HCT116 (cell line): Measurements from ENCODE around the gene MGA. TPM values are rescaled to one million over a fixed set of nuclear protein-coding genes. Genes with fewer than 3 reads are reported as not detected.

Experiments
- ATAC-seq: fragments of 200-7000 bp; cut with Tn5 transposase; 2 replicates; pipeline ENCODE4 v1.9.1; 2020; ENCODE audit warnings: mild to moderate bottlenecking, moderate library complexity
- BruUV-seq: library from RNA; stranded (reverse); fragments of 400-500 nt; replicated peaks from 2 replicates; lab custom pipeline; 2021; lab: Mats Ljungman, UMichigan
- CTCF ChIA-PET: fragments of 300-600 bp; sonication (Branson Sonifier 250); formaldehyde crosslinking; loops from one replicate; lab custom pipeline; 2021; ENCODE audit warnings: antibody characterized with exemption; lab: Charles Lee
- POLR2A ChIA-PET: fragments of 300-600, 350-600 bp; sonication (Branson Sonifier 250); formaldehyde crosslinking; loops from one replicate; lab custom pipeline; 2021; ENCODE audit warnings: antibody characterized with exemption; lab: Charles Lee
- RAD21 ChIA-PET, 2 experiments: fragments of 300-600 bp; sonication (Branson Sonifier 250); formaldehyde crosslinking; loops; one replicate each; lab custom pipeline; 2023; ENCODE audit warnings: low total read pairs in 2 of 2; ENCODE audit not compliant: uncharacterized antibody in 2 of 2, unreplicated experiment in 2 of 2, low non-redundant PET in 1 of 2; lab: Charles Lee
- DNase-seq: peaks from one replicate; pipeline ENCODE4 v3.0.0-alpha.2; 2010; ENCODE audit warnings: low read depth, low spot score
- H2AFZ ChIP-seq: fragments of 200-600 bp; shearing (Covaris generic), sonication (generic); 2 replicates; pipeline ENCODE4 v1.6.1; 2017; ENCODE audit warnings: low read depth, mixed run types, mixed read lengths, antibody characterized with exemption, low read length; ENCODE audit not compliant: poor library complexity, severe bottlenecking
- H3K27ac ChIP-seq: 2 replicates; pipeline ENCODE4 v1.5.1; 2012; ENCODE audit warnings: low read depth, low read length
- H3K27me3 ChIP-seq: fragments of 200-600 bp; sonication (generic); 2 replicates; pipeline ENCODE4 v1.6.1; 2016; ENCODE audit warnings: mixed run types, low read length, mixed read lengths; ENCODE audit not compliant: insufficient read depth
- H3K36me3 ChIP-seq, 2 experiments: fragments of 200-500 bp in 1 of 2; fragments of 200-600 bp in 1 of 2; sonication (Bioruptor generic) in 1 of 2; sonication (generic) in 1 of 2; 2 replicates each; pipeline versions ENCODE4 v1.5.1 to v1.6.1; 2014 to 2016; ENCODE audit warnings: low read length in 2 of 2, inconsistent platforms in 1 of 2, mixed read lengths in 1 of 2, mixed run types in 1 of 2; ENCODE audit not compliant: insufficient read depth in 2 of 2, control insufficient read depth in 1 of 2
- H3K4me1 ChIP-seq, 2 experiments: fragments of 200-600 bp in 1 of 2; sonication (generic) in 1 of 2; 2 replicates each; pipeline versions ENCODE4 v1.5.1 to v1.6.1; 2012 to 2017; ENCODE audit warnings: low read length in 2 of 2, inconsistent platforms in 1 of 2, mild to moderate bottlenecking in 1 of 2, mixed read lengths in 1 of 2, mixed run types in 1 of 2, moderate library complexity in 1 of 2; ENCODE audit not compliant: insufficient read depth in 2 of 2, control insufficient read depth in 1 of 2
- H3K4me2 ChIP-seq: fragments of 200-600 bp; sonication (generic); 2 replicates; pipeline ENCODE4 v1.6.1; 2017; ENCODE audit warnings: mixed run types, low read length, mixed read lengths
- H3K4me3 ChIP-seq, 2 experiments: fragments of 200-600 bp in 1 of 2; sonication (generic) in 1 of 2; replicated peaks in 1 of 2; 2 replicates each; pipeline ENCODE4 v1.5.1; 2011 to 2016; ENCODE audit warnings: low read length in 2 of 2, control low read depth in 1 of 2, low read depth in 1 of 2, mild to moderate bottlenecking in 1 of 2, mixed read lengths in 1 of 2, mixed run types in 1 of 2
- H3K79me2 ChIP-seq: fragments of 200-600 bp; sonication (generic); 2 replicates; pipeline ENCODE4 v1.6.1; 2017; ENCODE audit warnings: mild to moderate bottlenecking, mixed run types, low read length, moderate library complexity, mixed read lengths; ENCODE audit not compliant: insufficient read depth
- H3K9ac ChIP-seq: fragments of 200-600 bp; sonication (generic); 2 replicates; pipeline ENCODE4 v1.6.1; 2016; ENCODE audit warnings: low read length, mixed read lengths
- H3K9me2 ChIP-seq: fragments of 200-600 bp; sonication (generic), shearing (Covaris generic); 2 replicates; pipeline ENCODE4 v1.6.1; 2017; ENCODE audit warnings: mixed run types, mild to moderate bottlenecking, moderate library complexity; ENCODE audit not compliant: insufficient read depth
- H3K9me3 ChIP-seq, 2 experiments: fragments of 200-500 bp in 1 of 2; fragments of 200-600 bp in 1 of 2; sonication (Bioruptor generic) in 1 of 2; sonication (generic) in 1 of 2; 2 replicates each; pipeline ENCODE4 v1.6.1; 2014 to 2017; ENCODE audit warnings: low read length in 2 of 2, mixed read lengths in 2 of 2, inconsistent platforms in 1 of 2, low read depth in 1 of 2, mild to moderate bottlenecking in 1 of 2, mixed run types in 1 of 2, moderate library complexity in 1 of 2; ENCODE audit not compliant: control insufficient read depth in 1 of 2, insufficient read depth in 1 of 2
- H4K20me1 ChIP-seq: fragments of 200-600 bp; sonication (generic), shearing (Covaris generic); 2 replicates; pipeline ENCODE4 v1.6.1; 2017; ENCODE audit warnings: mixed run types, mild to moderate bottlenecking, moderate library complexity; ENCODE audit not compliant: insufficient read depth
- EZH2phosphoT487 ChIP-seq: fragments of 200-600 bp; IDR thresholded peaks from 2 replicates; pipeline ENCODE4 v1.6.1; 2018; ENCODE audit warnings: antibody characterized with exemption, borderline replicate concordance
- POLR2A ChIP-seq: IDR thresholded peaks from 2 replicates; pipeline ENCODE4 v1.7.0; 2011; ENCODE audit warnings: borderline replicate concordance; ENCODE audit not compliant: insufficient read depth, insufficient read length; ENCODE audit errors: extremely low read depth
- SRF ChIP-seq: IDR thresholded peaks from 2 replicates; pipeline ENCODE4 v1.6.1; 2012; ENCODE audit warnings: low read depth
- YY1 ChIP-seq: IDR thresholded peaks from 2 replicates; pipeline ENCODE4 v1.6.1; 2011; ENCODE audit warnings: low read length, low read depth, moderate library complexity, mild to moderate bottlenecking; ENCODE audit not compliant: insufficient replicate concordance; ENCODE audit errors: extremely low read depth
- intact Hi-C: fragments of 100-400 bp; cut with micrococcal nuclease; formaldehyde crosslinking; loops from 2 replicates; pipeline ENCODE4 v1.10.0; 2022
- total RNA-seq: library from RNA; stranded (reverse); gene quantifications from one replicate; pipeline ENCODE4 v1.2.1, GENCODE V29; 2021; ENCODE audit not compliant: unreplicated experiment
- TF ChIP-seq, protein P1 (sequence below): IDR thresholded peaks from 2 replicates; pipeline ENCODE4 v1.6.1; 2012; ENCODE audit warnings: low read depth

Gene MGA
- total RNA-seq, 1 experiment from 2014 or later: 28.9 TPM

DNA sequence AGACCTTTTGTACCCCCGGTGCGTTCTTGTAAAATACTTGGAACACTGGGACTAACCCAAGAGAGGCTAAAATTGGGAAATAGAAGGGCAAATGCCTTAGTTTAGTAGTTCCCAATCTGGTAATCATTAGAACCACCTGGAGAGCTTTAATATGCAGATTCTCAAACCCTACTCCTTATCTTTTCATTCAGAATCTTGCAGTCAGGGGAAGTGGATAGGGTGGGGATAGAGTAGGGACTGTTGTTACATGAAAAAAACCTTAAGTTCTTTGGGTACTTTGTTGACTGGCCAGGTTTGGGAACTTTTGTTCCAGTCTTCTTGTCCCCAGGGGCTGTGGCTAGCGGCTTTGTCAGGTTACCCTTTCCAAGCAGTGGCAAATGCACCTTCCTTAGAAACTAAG lies 130.0 kb downstream of the MGA start:
- peak overlapping the region; percentile 66; the same call in 1 of the 2 replicates for H3K27ac ChIP-seq

More for the DNA sequence above, 130.0 kb downstream of the MGA start:
- Histone ChIP-seq H3K4me1 (peaks cover 20 to 38% of the 10 kb centered on the region in 2 experiments), H3K9me3 (no peaks in the 10 kb centered on the region), H2AFZ (no peak overlapping the region), H3K4me2 (peak overlapping the region; percentile 75), H3K79me2 (peaks cover 4% of the 10 kb centered on the region), H3K9me2 (no peaks in the 10 kb centered on the region), H3K9ac (peak overlapping the region; percentile 22), H4K20me1 (no peaks in the 10 kb centered on the region), H3K36me3 (no peaks in the 10 kb centered on the region), H3K27me3 (no peaks in the 10 kb centered on the region), H3K4me3 (peak overlapping the region in 1 of 2 experiments; percentile 36; a peak in 1 of 4 replicates)
- intact Hi-C loops: no loop called here
- POLR2A ChIA-PET: no interaction called here
- ATAC-seq (no peak), DNase-seq (no peak)
- TF ChIP-seq EZH2phosphoT487: no peak
- TF ChIP-seq SRF: no peak
- TF ChIP-seq YY1: no peak
- TF ChIP-seq, protein P1, sequence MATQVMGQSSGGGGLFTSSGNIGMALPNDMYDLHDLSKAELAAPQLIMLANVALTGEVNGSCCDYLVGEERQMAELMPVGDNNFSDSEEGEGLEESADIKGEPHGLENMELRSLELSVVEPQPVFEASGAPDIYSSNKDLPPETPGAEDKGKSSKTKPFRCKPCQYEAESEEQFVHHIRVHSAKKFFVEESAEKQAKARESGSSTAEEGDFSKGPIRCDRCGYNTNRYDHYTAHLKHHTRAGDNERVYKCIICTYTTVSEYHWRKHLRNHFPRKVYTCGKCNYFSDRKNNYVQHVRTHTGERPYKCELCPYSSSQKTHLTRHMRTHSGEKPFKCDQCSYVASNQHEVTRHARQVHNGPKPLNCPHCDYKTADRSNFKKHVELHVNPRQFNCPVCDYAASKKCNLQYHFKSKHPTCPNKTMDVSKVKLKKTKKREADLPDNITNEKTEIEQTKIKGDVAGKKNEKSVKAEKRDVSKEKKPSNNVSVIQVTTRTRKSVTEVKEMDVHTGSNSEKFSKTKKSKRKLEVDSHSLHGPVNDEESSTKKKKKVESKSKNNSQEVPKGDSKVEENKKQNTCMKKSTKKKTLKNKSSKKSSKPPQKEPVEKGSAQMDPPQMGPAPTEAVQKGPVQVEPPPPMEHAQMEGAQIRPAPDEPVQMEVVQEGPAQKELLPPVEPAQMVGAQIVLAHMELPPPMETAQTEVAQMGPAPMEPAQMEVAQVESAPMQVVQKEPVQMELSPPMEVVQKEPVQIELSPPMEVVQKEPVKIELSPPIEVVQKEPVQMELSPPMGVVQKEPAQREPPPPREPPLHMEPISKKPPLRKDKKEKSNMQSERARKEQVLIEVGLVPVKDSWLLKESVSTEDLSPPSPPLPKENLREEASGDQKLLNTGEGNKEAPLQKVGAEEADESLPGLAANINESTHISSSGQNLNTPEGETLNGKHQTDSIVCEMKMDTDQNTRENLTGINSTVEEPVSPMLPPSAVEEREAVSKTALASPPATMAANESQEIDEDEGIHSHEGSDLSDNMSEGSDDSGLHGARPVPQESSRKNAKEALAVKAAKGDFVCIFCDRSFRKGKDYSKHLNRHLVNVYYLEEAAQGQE: no peak
- no peak for TF ChIP-seq POLR2A
- RAD21 ChIA-PET: no interaction called here
- BruUV-seq: no TSS peak
- CTCF ChIA-PET: interaction anchor here (4.1 kb wide), 1 partner anchor 17 kb away, joined by 22 read pairs; the partner anchor contains the start of gene MAPKBP1
